WTC11 (cell line): ENCODE measurements around the gene TBC1D1. TPM values are rescaled to one million over a fixed set of nuclear protein-coding genes. Genes with fewer than 3 reads are reported as not detected.

Experiments
- ATAC-seq: fragments of 200-7000 bp; cut with Tn5 transposase; 2 replicates; pipeline ENCODE4 v1.10.0; 2021; ENCODE audit warnings: mild to moderate bottlenecking, moderate library complexity
- CTCF ChIA-PET: fragments of 300-600 bp; sonication (Branson Sonifier 250); formaldehyde crosslinking; loops from one replicate; lab custom pipeline; 2021; ENCODE audit warnings: antibody characterized with exemption; lab: Charles Lee
- POLR2A ChIA-PET: fragments of 350-600 bp; sonication (Branson Sonifier 250); formaldehyde crosslinking; loops from one replicate; lab custom pipeline; 2021; ENCODE audit warnings: antibody characterized with exemption; lab: Charles Lee
- DNase-seq: peaks from one replicate; pipeline ENCODE4 v3.0.0; 2021; ENCODE audit warnings: low spot score
- H3K27ac Mint-ChIP-seq: 2 replicates; pipeline ENCODE4 v1.8.0; 2021; ENCODE audit warnings: mixed read lengths
- H3K27me3 Mint-ChIP-seq: 2 replicates; pipeline ENCODE4 v1.8.0; 2021; ENCODE audit warnings: low read depth, mild to moderate bottlenecking, moderate library complexity, mixed read lengths
- H3K36me3 Mint-ChIP-seq: 2 replicates; pipeline ENCODE4 v1.8.0; 2021; ENCODE audit warnings: mixed read lengths
- H3K4me1 Mint-ChIP-seq: 2 replicates; pipeline ENCODE4 v1.8.0; 2022; ENCODE audit warnings: mixed read lengths
- H3K4me3 Mint-ChIP-seq: 2 replicates; pipeline ENCODE4 v1.8.0; 2021; ENCODE audit warnings: mild to moderate bottlenecking, moderate library complexity, mixed read lengths
- H3K9me3 Mint-ChIP-seq: 2 replicates; pipeline ENCODE4 v1.8.0; 2021; ENCODE audit warnings: mixed read lengths
- ATF1 ChIP-seq: sonication (generic); formaldehyde crosslinking; IDR thresholded peaks from 2 replicates; pipeline ENCODE4 v1.8.1; 2023; ENCODE audit warnings: mild to moderate bottlenecking, moderate library complexity, missing genetic modification reagents
- CREM ChIP-seq: sonication (generic); formaldehyde crosslinking; IDR thresholded peaks from 2 replicates; pipeline ENCODE4 v1.8.1; 2022; ENCODE audit warnings: mild to moderate bottlenecking, missing genetic modification reagents, moderate library complexity
- E2F4 ChIP-seq: sonication (generic); formaldehyde crosslinking; IDR thresholded peaks from 2 replicates; pipeline ENCODE4 v1.8.1; 2022; ENCODE audit warnings: low read depth, mild to moderate bottlenecking, moderate library complexity, missing genetic modification reagents, borderline replicate concordance
- HMGXB4 ChIP-seq: sonication (generic); formaldehyde crosslinking; IDR thresholded peaks from 2 replicates; pipeline ENCODE4 v1.8.1; 2023; ENCODE audit warnings: mild to moderate bottlenecking, moderate library complexity, missing genetic modification reagents
- JAZF1 ChIP-seq: fragments of 250-450 bp; sonication (Bioruptor Pico); IDR thresholded peaks from 2 replicates; pipeline ENCODE4 v1.9.0; 2021; ENCODE audit warnings: moderate library complexity, mild to moderate bottlenecking, inconsistent platforms
- KAT7 ChIP-seq: sonication (generic); formaldehyde crosslinking; IDR thresholded peaks from 2 replicates; pipeline ENCODE4 v1.8.1; 2023; ENCODE audit warnings: missing genetic modification reagents, mild to moderate bottlenecking, borderline replicate concordance
- MXD4 ChIP-seq: fragments of 250-450 bp; sonication (Bioruptor Pico); IDR thresholded peaks from 2 replicates; pipeline ENCODE4 v1.8.0; 2021; ENCODE audit warnings: mild to moderate bottlenecking, moderate library complexity, borderline replicate concordance
- MYBL2 ChIP-seq: sonication (generic); formaldehyde crosslinking; IDR thresholded peaks from 2 replicates; pipeline ENCODE4 v1.8.1; 2023; ENCODE audit warnings: mild to moderate bottlenecking, moderate library complexity, missing genetic modification reagents
- NR1H2 ChIP-seq: sonication (generic); formaldehyde crosslinking; IDR thresholded peaks from 2 replicates; pipeline ENCODE4 v1.9.0; 2021; ENCODE audit warnings: mild to moderate bottlenecking, moderate library complexity, missing genetic modification reagents
- PRRX2 ChIP-seq: fragments of 250-450 bp; sonication (Bioruptor Pico); IDR thresholded peaks from 2 replicates; pipeline ENCODE4 v1.8.0; 2021; ENCODE audit warnings: mild to moderate bottlenecking
- RORB ChIP-seq: fragments of 250-450 bp; sonication (Bioruptor Pico); IDR thresholded peaks from 2 replicates; pipeline ENCODE4 v1.9.0; 2021; ENCODE audit warnings: mild to moderate bottlenecking
- SMAD3 ChIP-seq: sonication (generic); formaldehyde crosslinking; IDR thresholded peaks from 2 replicates; pipeline ENCODE4 v1.8.0; 2022; ENCODE audit warnings: missing genetic modification reagents, mild to moderate bottlenecking, borderline replicate concordance
- ZNF121 ChIP-seq: sonication (generic); formaldehyde crosslinking; IDR thresholded peaks from 2 replicates; pipeline ENCODE4 v1.8.0; 2023; ENCODE audit warnings: missing genetic modification reagents
- ZNF138 ChIP-seq: sonication (generic); formaldehyde crosslinking; conservative IDR thresholded peaks from 2 replicates; pipeline ENCODE4 v1.8.1; 2022; ENCODE audit warnings: mild to moderate bottlenecking, moderate library complexity, missing genetic modification reagents
- ZNF396 ChIP-seq: fragments of 250-450 bp; sonication (Bioruptor Pico); IDR thresholded peaks from 2 replicates; pipeline ENCODE4 v1.8.0; 2021; ENCODE audit warnings: mild to moderate bottlenecking, moderate library complexity, borderline replicate concordance
- ZNF416 ChIP-seq: fragments of 250-450 bp; sonication (Bioruptor Pico); IDR thresholded peaks from 2 replicates; pipeline ENCODE4 v1.9.0; 2021; ENCODE audit warnings: mild to moderate bottlenecking, inconsistent platforms
- total RNA-seq: library from RNA; stranded (reverse); gene quantifications from 3 replicates; pipeline ENCODE4 v1.2.3, GENCODE V29; 2021
- TF ChIP-seq, protein P1 (sequence below): sonication (generic); formaldehyde crosslinking; IDR thresholded peaks from 2 replicates; pipeline ENCODE4 v1.8.1; 2023; ENCODE audit warnings: mild to moderate bottlenecking, missing genetic modification reagents, moderate library complexity
- TF ChIP-seq, protein P2 (sequence below): sonication (generic); formaldehyde crosslinking; conservative IDR thresholded peaks from 2 replicates; pipeline ENCODE4 v1.8.1; 2022; ENCODE audit warnings: mild to moderate bottlenecking, missing genetic modification reagents
- TF ChIP-seq, protein P3 (sequence below): sonication (generic); formaldehyde crosslinking; IDR thresholded peaks from 2 replicates; pipeline ENCODE4 v1.8.0; 2022; ENCODE audit warnings: mild to moderate bottlenecking, missing genetic modification reagents
- TF ChIP-seq, protein P4 (sequence below): sonication (generic); formaldehyde crosslinking; IDR thresholded peaks from 2 replicates; pipeline ENCODE4 v1.8.0; 2022; ENCODE audit warnings: missing genetic modification reagents
- TF ChIP-seq, protein P5 (sequence below): sonication (generic); formaldehyde crosslinking; IDR thresholded peaks from 2 replicates; pipeline ENCODE4 v1.8.1; 2023; ENCODE audit warnings: mild to moderate bottlenecking, missing genetic modification reagents, moderate library complexity

The TBC1D1 gene
- total RNA-seq, 1 experiment from 2014 or later: 134 TPM

DNA sequence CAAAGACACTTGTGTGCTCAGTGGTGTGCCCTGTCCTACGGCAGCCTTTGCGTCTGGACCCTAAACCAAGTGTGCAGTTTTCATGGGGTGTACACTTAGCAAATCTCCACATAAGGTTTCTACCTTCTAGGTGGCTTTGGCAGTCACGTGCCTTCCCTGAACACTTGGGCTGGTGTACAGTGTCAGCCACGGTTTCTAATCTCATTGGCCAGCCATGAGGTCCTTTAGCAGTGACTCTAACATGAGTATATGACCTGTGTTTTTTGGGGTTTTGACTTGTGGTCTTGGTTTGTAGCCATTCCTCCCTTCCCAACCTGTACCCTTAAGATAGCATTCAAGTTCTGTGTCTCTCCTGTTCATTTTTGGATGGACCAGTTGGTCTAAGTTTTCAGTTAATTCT lies 145.7 kb downstream of the TBC1D1 start:
- POLR2A ChIA-PET: no interaction called here
- no peaks in the 10 kb centered on the region for H3K27me3 Mint-ChIP-seq

GRCh38 chr4:38037612-38038011 lies 146.7 kb downstream of the TBC1D1 start:
- ChIA-PET CTCF (no interaction called here), POLR2A (no interaction called here)
- no peak for ATAC-seq
- no peak for DNase-seq
- Mint-ChIP-seq H3K4me1 (peaks cover 2% of the 10 kb centered on the region; the same call in 1 of the 2 replicates), H3K27me3 (no peaks in the 10 kb centered on the region), H3K36me3 (peaks cover 20% of the 10 kb centered on the region), H3K9me3 (0 out of 2 replicates have a peak, but pooled peaks cover 3% of the 10 kb centered on the region), H3K27ac (no peak overlapping the region), H3K4me3 (no peak overlapping the region)
- TF ChIP-seq, protein P1, sequence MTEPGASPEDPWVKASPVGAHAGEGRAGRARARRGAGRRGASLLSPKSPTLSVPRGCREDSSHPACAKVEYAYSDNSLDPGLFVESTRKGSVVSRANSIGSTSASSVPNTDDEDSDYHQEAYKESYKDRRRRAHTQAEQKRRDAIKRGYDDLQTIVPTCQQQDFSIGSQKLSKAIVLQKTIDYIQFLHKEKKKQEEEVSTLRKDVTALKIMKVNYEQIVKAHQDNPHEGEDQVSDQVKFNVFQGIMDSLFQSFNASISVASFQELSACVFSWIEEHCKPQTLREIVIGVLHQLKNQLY: no peak
- TF ChIP-seq, protein P2, sequence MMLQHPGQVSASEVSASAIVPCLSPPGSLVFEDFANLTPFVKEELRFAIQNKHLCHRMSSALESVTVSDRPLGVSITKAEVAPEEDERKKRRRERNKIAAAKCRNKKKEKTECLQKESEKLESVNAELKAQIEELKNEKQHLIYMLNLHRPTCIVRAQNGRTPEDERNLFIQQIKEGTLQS (CRISPR knock-in tag): no peak
- TF ChIP-seq MYBL2: no peak
- TF ChIP-seq, protein P3, sequence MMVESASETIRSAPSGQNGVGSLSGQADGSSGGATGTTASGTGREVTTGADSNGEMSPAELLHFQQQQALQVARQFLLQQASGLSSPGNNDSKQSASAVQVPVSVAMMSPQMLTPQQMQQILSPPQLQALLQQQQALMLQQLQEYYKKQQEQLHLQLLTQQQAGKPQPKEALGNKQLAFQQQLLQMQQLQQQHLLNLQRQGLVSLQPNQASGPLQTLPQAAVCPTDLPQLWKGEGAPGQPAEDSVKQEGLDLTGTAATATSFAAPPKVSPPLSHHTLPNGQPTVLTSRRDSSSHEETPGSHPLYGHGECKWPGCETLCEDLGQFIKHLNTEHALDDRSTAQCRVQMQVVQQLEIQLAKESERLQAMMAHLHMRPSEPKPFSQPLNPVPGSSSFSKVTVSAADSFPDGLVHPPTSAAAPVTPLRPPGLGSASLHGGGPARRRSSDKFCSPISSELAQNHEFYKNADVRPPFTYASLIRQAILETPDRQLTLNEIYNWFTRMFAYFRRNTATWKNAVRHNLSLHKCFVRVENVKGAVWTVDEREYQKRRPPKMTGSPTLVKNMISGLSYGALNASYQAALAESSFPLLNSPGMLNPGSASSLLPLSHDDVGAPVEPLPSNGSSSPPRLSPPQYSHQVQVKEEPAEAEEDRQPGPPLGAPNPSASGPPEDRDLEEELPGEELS (CRISPR knock-in tag): no peak
- TF ChIP-seq ZNF416 (CRISPR knock-in tag): no peak

More for the DNA sequence above, 145.7 kb downstream of the TBC1D1 start:
- Mint-ChIP-seq H3K36me3 (peaks cover 17% of the 10 kb centered on the region), H3K4me1 (peaks cover 2% of the 10 kb centered on the region; the same call in 1 of the 2 replicates), H3K9me3 (0 out of 2 replicates have a peak, but pooled peaks cover 3% of the 10 kb centered on the region), H3K4me3 (no peak overlapping the region), H3K27ac (no peak overlapping the region)
- no peak for DNase-seq
- CTCF ChIA-PET: interaction anchor here (1.9 kb wide), 1 partner anchor 233 kb away, joined by 12 read pairs; no protein-coding TSS in a partner anchor
- TF ChIP-seq RORB (CRISPR knock-in tag) (no peak), ATF1 (CRISPR knock-in tag) (no peak), ZNF416 (CRISPR knock-in tag) (no peak), CREM (CRISPR knock-in tag) (no peak)
- no peak for ATAC-seq

- CTCF ChIA-PET: no interaction called here
- TF ChIP-seq KAT7 (CRISPR knock-in tag): no peak
- TF ChIP-seq E2F4 (CRISPR knock-in tag): no peak
- TF ChIP-seq HMGXB4 (CRISPR knock-in tag): no peak
- TF ChIP-seq PRRX2 (CRISPR knock-in tag): no peak
- TF ChIP-seq SMAD3 (CRISPR knock-in tag): no peak
- TF ChIP-seq NR1H2 (CRISPR knock-in tag): no peak
- no peak for TF ChIP-seq ZNF396 (CRISPR knock-in tag)
- TF ChIP-seq ZNF121 (CRISPR knock-in tag): no peak
- TF ChIP-seq, protein P4, sequence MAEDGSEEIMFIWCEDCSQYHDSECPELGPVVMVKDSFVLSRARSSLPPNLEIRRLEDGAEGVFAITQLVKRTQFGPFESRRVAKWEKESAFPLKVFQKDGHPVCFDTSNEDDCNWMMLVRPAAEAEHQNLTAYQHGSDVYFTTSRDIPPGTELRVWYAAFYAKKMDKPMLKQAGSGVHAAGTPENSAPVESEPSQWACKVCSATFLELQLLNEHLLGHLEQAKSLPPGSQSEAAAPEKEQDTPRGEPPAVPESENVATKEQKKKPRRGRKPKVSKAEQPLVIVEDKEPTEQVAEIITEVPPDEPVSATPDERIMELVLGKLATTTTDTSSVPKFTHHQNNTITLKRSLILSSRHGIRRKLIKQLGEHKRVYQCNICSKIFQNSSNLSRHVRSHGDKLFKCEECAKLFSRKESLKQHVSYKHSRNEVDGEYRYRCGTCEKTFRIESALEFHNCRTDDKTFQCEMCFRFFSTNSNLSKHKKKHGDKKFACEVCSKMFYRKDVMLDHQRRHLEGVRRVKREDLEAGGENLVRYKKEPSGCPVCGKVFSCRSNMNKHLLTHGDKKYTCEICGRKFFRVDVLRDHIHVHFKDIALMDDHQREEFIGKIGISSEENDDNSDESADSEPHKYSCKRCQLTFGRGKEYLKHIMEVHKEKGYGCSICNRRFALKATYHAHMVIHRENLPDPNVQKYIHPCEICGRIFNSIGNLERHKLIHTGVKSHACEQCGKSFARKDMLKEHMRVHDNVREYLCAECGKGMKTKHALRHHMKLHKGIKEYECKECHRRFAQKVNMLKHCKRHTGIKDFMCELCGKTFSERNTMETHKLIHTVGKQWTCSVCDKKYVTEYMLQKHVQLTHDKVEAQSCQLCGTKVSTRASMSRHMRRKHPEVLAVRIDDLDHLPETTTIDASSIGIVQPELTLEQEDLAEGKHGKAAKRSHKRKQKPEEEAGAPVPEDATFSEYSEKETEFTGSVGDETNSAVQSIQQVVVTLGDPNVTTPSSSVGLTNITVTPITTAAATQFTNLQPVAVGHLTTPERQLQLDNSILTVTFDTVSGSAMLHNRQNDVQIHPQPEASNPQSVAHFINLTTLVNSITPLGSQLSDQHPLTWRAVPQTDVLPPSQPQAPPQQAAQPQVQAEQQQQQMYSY: no peak
- TF ChIP-seq, protein P5, sequence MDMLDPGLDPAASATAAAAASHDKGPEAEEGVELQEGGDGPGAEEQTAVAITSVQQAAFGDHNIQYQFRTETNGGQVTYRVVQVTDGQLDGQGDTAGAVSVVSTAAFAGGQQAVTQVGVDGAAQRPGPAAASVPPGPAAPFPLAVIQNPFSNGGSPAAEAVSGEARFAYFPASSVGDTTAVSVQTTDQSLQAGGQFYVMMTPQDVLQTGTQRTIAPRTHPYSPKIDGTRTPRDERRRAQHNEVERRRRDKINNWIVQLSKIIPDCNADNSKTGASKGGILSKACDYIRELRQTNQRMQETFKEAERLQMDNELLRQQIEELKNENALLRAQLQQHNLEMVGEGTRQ: no peak
- no peak for TF ChIP-seq MXD4 (CRISPR knock-in tag)
- no peak for TF ChIP-seq JAZF1
- TF ChIP-seq ZNF138 (CRISPR knock-in tag): no peak
- Mint-ChIP-seq H3K27ac (no peak overlapping the region), H3K4me3 (no peak overlapping the region), H3K9me3 (0 out of 2 replicates have a peak, but pooled peaks cover 3% of the 10 kb centered on the region), H3K4me1 (no peaks in the 10 kb centered on the region), H3K27me3 (no peaks in the 10 kb centered on the region), H3K36me3 (peaks cover 31% of the 10 kb centered on the region)
- DNase-seq (no peak), ATAC-seq (no peak)
- POLR2A ChIA-PET: no interaction called here
These were observed 149.7 kb downstream of the TBC1D1 start for GRCh38 chr4:38040619-38041018.
